ENCODE data around the gene MECR.

GRCh38 chr1:29169976-29170375 is 60.8 kb downstream of the MECR start:
- TF ChIP-seq, protein P1, sequence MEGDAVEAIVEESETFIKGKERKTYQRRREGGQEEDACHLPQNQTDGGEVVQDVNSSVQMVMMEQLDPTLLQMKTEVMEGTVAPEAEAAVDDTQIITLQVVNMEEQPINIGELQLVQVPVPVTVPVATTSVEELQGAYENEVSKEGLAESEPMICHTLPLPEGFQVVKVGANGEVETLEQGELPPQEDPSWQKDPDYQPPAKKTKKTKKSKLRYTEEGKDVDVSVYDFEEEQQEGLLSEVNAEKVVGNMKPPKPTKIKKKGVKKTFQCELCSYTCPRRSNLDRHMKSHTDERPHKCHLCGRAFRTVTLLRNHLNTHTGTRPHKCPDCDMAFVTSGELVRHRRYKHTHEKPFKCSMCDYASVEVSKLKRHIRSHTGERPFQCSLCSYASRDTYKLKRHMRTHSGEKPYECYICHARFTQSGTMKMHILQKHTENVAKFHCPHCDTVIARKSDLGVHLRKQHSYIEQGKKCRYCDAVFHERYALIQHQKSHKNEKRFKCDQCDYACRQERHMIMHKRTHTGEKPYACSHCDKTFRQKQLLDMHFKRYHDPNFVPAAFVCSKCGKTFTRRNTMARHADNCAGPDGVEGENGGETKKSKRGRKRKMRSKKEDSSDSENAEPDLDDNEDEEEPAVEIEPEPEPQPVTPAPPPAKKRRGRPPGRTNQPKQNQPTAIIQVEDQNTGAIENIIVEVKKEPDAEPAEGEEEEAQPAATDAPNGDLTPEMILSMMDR (IDR thresholded peaks at IDR 0.05): no peak
- no peak for TF ChIP-seq EZH2 (IDR thresholded peaks at IDR 0.05)

All from neural progenitor cell (in vitro differentiated cells).